Heart right ventricle (tissue), 16 donors: Measurements from ENCODE around the gene ZNF665. TPM values are rescaled to one million over a fixed set of nuclear protein-coding genes. Genes with fewer than 3 reads are reported as not detected.
A peak's percentile ranks its signal among the peaks of the same experiment; 100 is the strongest.
"Not testable (repeated sequence)": the region's sequence is repeated elsewhere in the genome, so short reads cannot be mapped to it uniquely, and the experiment has no call there.

ENCODE experiments used
- ATAC-seq, 8 donors: fragments of 200-7000 bp; cut with Tn5 transposase; one replicate each; pipeline ENCODE4 v1.9.1; 2020; ENCODE audit warnings: mild to moderate bottlenecking in 8 of 8, moderate library complexity in 8 of 8, moderate number of reproducible peaks in 1 of 8
- DNase-seq, 2 donors: peaks; one replicate each; pipeline ENCODE4 v3.0.0-alpha.2; 2020
- H3K27ac ChIP-seq, 10 donors: fragments of 200-600 bp; sonication (generic) in 2 of 10; one replicate each; pipeline versions ENCODE4 v1.5.0 to v1.8.0; 2020 to 2022; ENCODE audit warnings: mild to moderate bottlenecking in 3 of 10
- H3K27me3 ChIP-seq, 7 donors: fragments of 200-600 bp; one replicate each; pipeline ENCODE4 v1.8.0; 2021 to 2022; ENCODE audit warnings: mild to moderate bottlenecking in 2 of 7
- H3K36me3 ChIP-seq, 9 donors: fragments of 200-600 bp; sonication (generic) in 1 of 9; one replicate each; pipeline versions ENCODE4 v1.5.0 to v1.8.0; 2020 to 2022; ENCODE audit warnings: mild to moderate bottlenecking in 2 of 9
- H3K4me1 ChIP-seq, 9 donors: fragments of 200-600 bp; sonication (generic) in 1 of 9; one replicate each; pipeline versions ENCODE4 v1.5.0 to v1.8.0; 2020 to 2022; ENCODE audit warnings: mild to moderate bottlenecking in 4 of 9
- H3K4me3 ChIP-seq, 10 donors: fragments of 200-600 bp; sonication (generic) in 2 of 10; one replicate each; pipeline versions ENCODE4 v1.5.0 to v1.8.0; 2020 to 2022; ENCODE audit warnings: mild to moderate bottlenecking in 7 of 10, moderate library complexity in 2 of 10
- H3K9me3 ChIP-seq, 11 donors: fragments of 200-600 bp in 10 of 11; sonication (generic) in 2 of 11; one replicate each; pipeline versions ENCODE4 v1.5.0 to v1.8.0; 2013 to 2022; ENCODE audit warnings: mild to moderate bottlenecking in 2 of 11, control low read depth in 1 of 11, moderate library complexity in 1 of 11
- CTCF ChIP-seq, 9 donors: fragments of 200-600 bp; sonication (generic) in 2 of 9; IDR thresholded peaks; one replicate each; pipeline versions ENCODE4 v1.5.0 to v1.8.0; 2021 to 2022; ENCODE audit warnings: antibody characterized with exemption in 9 of 9, mild to moderate bottlenecking in 5 of 9, moderate library complexity in 1 of 9
- WGBS, 2 donors: extraction: QIAGEN DNeasy Blood & Tissue Kit; methylation state at CpG; one replicate each; pipeline ENCODE4 v1.1.7; 2013; ENCODE audit warnings: inconsistent platforms in 1 of 2; 5-methylcytosine and 5-hydroxymethylcytosine counted together
- intact Hi-C, 10 donors: fragments of 100-400 bp; cut with DNase I; formaldehyde crosslinking; loops; one replicate each; pipeline versions ENCODE4 v1.11.1 to v1.14.2; 2022
- polyA plus RNA-seq, 2 donors: library from polyadenylated mRNA; stranded (reverse); fragments of 200-250 nt; gene quantifications; one replicate each; pipeline ENCODE4 v1.2.3, GENCODE V29; 2013
- total RNA-seq, 10 donors: library from RNA; stranded (reverse); fragmentation: NEBNext Ultra II Directional in 3 of 10; extraction: Animal tissue kit (Norgen Biotek cat#: 25700) in 3 of 10; gene quantifications; one replicate each; pipeline versions ENCODE4 v1.2.1 to v1.2.4, GENCODE V29; 2021 to 2023
- donor health status: Arrhythmogenic right ventricular cardiomyopathy.
- donor health status: ischemic (EF 13 %, LVEDD 7.1; RV severe dilation, severe dysfunction).
- donor health status: healthy with polysubstance abuse.
- donor health status: DM: no; HTN: yes; CAD: no.
- donor health status: DM: no; HTN: no; CAD: no.
- donor health status: ischemic (EF 25% LVEDD 6.9; RV normal size, moderate dysfunction).
- donor health status: ischemic (EF 25% LVEDD 5.7; RV mildly dilated, moderate dysfunction).
- donor health status: healthy.
- donor health status: DM: yes; HTN: yes; CAD: no.
- donor health status: Ischemic cardiomyopathy.
- donor health status: ischemic (EF 35%, LVEDD 5.7; RV mildly dilated, moderate dysfunction).
- donor health status: nonischemic (EF 11% LVEDD 7.7; RV severe dilation, severe dysfunction).
- donor health status: DM: yes; HTN: yes; CAD: no.
- donor health status: PGD.
- donor health status: ischemic (EF 29% LVEDD 5.4; RV normal size, mild dysfunction).
- donor health status: nonischemic (EF 23%, LVEDD 6.1; RV moderate dilation, normal function).

ZNF665 gene
- total and polyA plus RNA-seq, 12 donors = 0.75 to 3.3 (median 1.3) TPM

DNA sequence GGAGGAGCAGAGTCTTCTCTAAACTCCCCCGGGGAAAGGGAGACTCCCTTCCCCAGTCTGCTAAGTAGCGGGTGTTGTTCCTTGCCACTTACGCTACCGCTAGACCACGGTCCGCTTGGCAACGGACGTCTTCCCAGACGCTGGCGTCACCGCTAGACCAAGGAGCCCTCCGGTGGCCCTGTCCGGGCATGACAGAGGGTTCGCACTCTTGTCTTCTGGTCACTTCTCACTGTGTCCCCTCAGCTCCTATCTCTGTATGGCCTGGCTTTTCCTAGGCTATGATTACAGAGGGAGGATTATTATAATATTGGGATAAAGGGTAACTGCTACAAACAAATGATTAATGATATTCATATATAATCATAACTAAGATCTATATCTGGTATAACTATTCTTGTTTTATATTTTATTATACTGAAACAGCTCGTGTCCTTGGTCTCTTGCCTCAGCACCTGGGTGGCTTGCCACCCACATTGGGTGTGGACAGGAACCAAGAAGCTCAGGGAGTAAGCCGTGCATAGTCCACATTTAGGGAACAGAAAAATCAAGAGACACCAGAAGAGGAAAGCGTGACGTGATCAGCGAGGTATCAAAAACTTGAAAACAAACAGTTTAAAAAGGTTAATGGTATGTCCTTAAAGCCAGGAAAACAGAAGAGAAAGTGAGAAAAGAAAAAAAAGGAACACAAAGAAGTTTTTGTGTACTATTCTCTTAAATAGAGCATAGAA, 7.8 kb downstream of the ZNF665 start:
- DNase-seq, H3K27ac ChIP-seq, H3K4me3 ChIP-seq, ATAC-seq, H3K27me3 ChIP-seq, intact Hi-C loops, H3K4me1 ChIP-seq: not testable (repeated sequence)
- Histone ChIP-seq H3K36me3 (peaks cover 0 to 37% (median 0%) of the 10 kb centered on the region in 9 donors), H3K9me3 (peaks cover 0 to 28% (median 0%) of the 10 kb centered on the region in 11 donors)
- peak in 2 of 9 donors; percentile 8 to 26 for TF ChIP-seq CTCF (IDR thresholded peaks at IDR 0.05)
- 78 to 88% methylated on average over 7 to 14 of the region's 19 CpGs for WGBS, 2 donors

- no peak overlapping the region for H3K27ac ChIP-seq
- no peak for TF ChIP-seq CTCF (IDR thresholded peaks at IDR 0.05)
- no peaks in the 10 kb centered on the region for H3K4me1 ChIP-seq
- ATAC-seq (no peak), DNase-seq (no peak)
- H3K4me3 ChIP-seq = no peak overlapping the region
- peaks cover 0 to 49% (median 0%) of the 10 kb centered on the region in 11 donors for H3K9me3 ChIP-seq
- intact Hi-C loops = no loop called here
- H3K27me3 ChIP-seq = no peaks in the 10 kb centered on the region
- H3K36me3 ChIP-seq = peaks cover 0 to 44% (median 8%) of the 10 kb centered on the region in 9 donors
- WGBS, 2 donors = 75 to 87% methylated on average over 6 of the region's 6 CpGs
These were observed 9.9 kb downstream of the ZNF665 start for GRCh38 chr19:53183146-53183764.

DNA sequence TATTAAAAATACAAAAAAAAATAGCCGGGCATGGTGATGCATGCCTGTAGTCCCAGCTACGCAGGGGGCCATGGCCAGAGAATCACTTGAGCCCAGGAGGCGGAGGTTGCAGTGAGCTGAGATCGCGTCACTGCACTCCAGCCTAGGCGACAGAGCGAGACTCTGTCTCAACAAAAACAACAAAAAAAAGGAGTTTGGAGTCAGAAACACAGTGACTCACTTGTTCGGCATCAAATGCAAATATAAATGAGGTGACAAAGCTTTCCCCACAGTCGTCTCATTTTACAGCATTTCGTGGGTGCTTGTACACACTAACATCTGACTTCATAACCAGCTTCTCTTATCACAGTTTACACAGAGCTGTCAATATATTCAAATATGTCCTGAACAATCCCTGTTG, 11.0 kb downstream of the ZNF665 start:
- peaks cover 0 to 44% (median 8%) of the 10 kb centered on the region in 9 donors for H3K36me3 ChIP-seq
- ATAC-seq (no peak), DNase-seq (no peak)
- TF ChIP-seq CTCF (IDR thresholded peaks at IDR 0.05) = no peak
- no peaks in the 10 kb centered on the region for H3K27me3 ChIP-seq
- WGBS, 2 donors = 94 to 96% methylated on average over 10 of the region's 10 CpGs
- intact Hi-C loops = no loop called here
- no peaks in the 10 kb centered on the region for H3K4me1 ChIP-seq
- peaks cover 0 to 59% (median 0%) of the 10 kb centered on the region in 11 donors for H3K9me3 ChIP-seq
- H3K27ac ChIP-seq = no peak overlapping the region
- H3K4me3 ChIP-seq = no peak overlapping the region

- DNase-seq = no peak
- no peak for ATAC-seq
- no peak for TF ChIP-seq CTCF (IDR thresholded peaks at IDR 0.05)
- peaks cover 0 to 80% (median 0%) of the 10 kb centered on the region in 11 donors for H3K9me3 ChIP-seq
- no peaks in the 10 kb centered on the region for H3K4me1 ChIP-seq
- WGBS, 2 donors = 85 to 91% methylated on average over 5 of the region's 5 CpGs
- peaks cover 0 to 42% (median 8%) of the 10 kb centered on the region in 9 donors for H3K36me3 ChIP-seq
- no peak overlapping the region for H3K27ac ChIP-seq
- intact Hi-C loops = loop anchor here in 1 of 10 donors (10.0 kb wide), 1 partner anchor 103 kb away; no protein-coding TSS in a partner anchor
- no peak overlapping the region for H3K4me3 ChIP-seq
- H3K27me3 ChIP-seq = no peaks in the 10 kb centered on the region
These were observed 15.2 kb downstream of the ZNF665 start for GRCh38 chr19:53177986-53178385.
